ENCODE data around the gene TESK2.
"Not testable (repeated sequence)": the region's sequence is repeated elsewhere in the genome, so short reads cannot be mapped to it uniquely, and the experiment has no call there.

GRCh38 chr1:45523516-45523915, 32.6 kb upstream of the TESK2 start:
- not testable (repeated sequence) for TF ChIP-seq CTCF (conservative IDR thresholded peaks at IDR 0.05); EZH2 (IDR thresholded peaks at IDR 0.05; ENCODE audit: low read depth)

Measured in PC-9 (cell line).